Activated CD4-positive, alpha-beta T cell treated with anti-CD3 and anti-CD28 coated beads for 1 hour (primary cell): ENCODE data around the gene ERF.

Experiments used
- DNase-seq: peaks from one replicate; pipeline ENCODE4 v3.0.0-alpha.2; 2020

The ERF gene

GRCh38 chr19:42252365-42253244 is 2.3 kb downstream of the ERF start:
- DNase-seq: no peak

- DNase-seq: no peak
These were observed 3.2 kb downstream of the ERF start for GRCh38 chr19:42251572-42252358.

GRCh38 chr19:42250666-42251531 is 4.0 kb downstream of the ERF start:
- DNase-seq: no peak

GRCh38 chr19:42250183-42250665 is 4.7 kb downstream of the ERF start:
- no peak for DNase-seq

- no peak for DNase-seq
These were observed 5.2 kb downstream of the ERF start for GRCh38 chr19:42249769-42250168.

GRCh38 chr19:42249149-42249750 is 5.7 kb downstream of the ERF start:
- no peak for DNase-seq

GRCh38 chr19:42248270-42249148 is 6.4 kb downstream of the ERF start:
- no peak for DNase-seq

- no peak for DNase-seq
These were observed 7.2 kb downstream of the ERF start for GRCh38 chr19:42247640-42248199.

GRCh38 chr19:42246922-42247639 is 7.8 kb downstream of the ERF start:
- DNase-seq: no peak

- DNase-seq: no peak
These were observed 8.6 kb downstream of the ERF start for GRCh38 chr19:42246143-42246921.

- no peak for DNase-seq
These were observed 9.7 kb downstream of the ERF start for GRCh38 chr19:42245231-42245630.

- DNase-seq: peak; percentile 88
These were observed 10.3 kb downstream of the ERF start for GRCh38 chr19:42244347-42245220.

GRCh38 chr19:42242512-42243409 is 12.2 kb downstream of the ERF start, which contains the start of gene GSK3A:
TSS of gene GSK3A (minus strand) at chr19:42242602. CDS start at chr19:42242465, 137 bp downstream.
- DNase-seq: peak; percentile 93

GRCh38 chr19:42242069-42242511 is 12.8 kb downstream of the ERF start:
- DNase-seq: no peak

GRCh38 chr19:42241279-42241678 is 13.6 kb downstream of the ERF start:
- no peak for DNase-seq

- no peak for DNase-seq
These were observed 15.2 kb downstream of the ERF start for GRCh38 chr19:42239544-42240220.

- DNase-seq: no peak
These were observed 19.7 kb downstream of the ERF start for GRCh38 chr19:42235181-42235580.
